T1000 (cell line): ENCODE results near the gene METTL16.

ENCODE experiments used
- DNase-seq: peaks from one replicate; lab custom pipeline; 2025; ENCODE audit warnings: mixed read lengths; lab: John Stamatoyannopoulos, UW

The METTL16 gene

DNA sequence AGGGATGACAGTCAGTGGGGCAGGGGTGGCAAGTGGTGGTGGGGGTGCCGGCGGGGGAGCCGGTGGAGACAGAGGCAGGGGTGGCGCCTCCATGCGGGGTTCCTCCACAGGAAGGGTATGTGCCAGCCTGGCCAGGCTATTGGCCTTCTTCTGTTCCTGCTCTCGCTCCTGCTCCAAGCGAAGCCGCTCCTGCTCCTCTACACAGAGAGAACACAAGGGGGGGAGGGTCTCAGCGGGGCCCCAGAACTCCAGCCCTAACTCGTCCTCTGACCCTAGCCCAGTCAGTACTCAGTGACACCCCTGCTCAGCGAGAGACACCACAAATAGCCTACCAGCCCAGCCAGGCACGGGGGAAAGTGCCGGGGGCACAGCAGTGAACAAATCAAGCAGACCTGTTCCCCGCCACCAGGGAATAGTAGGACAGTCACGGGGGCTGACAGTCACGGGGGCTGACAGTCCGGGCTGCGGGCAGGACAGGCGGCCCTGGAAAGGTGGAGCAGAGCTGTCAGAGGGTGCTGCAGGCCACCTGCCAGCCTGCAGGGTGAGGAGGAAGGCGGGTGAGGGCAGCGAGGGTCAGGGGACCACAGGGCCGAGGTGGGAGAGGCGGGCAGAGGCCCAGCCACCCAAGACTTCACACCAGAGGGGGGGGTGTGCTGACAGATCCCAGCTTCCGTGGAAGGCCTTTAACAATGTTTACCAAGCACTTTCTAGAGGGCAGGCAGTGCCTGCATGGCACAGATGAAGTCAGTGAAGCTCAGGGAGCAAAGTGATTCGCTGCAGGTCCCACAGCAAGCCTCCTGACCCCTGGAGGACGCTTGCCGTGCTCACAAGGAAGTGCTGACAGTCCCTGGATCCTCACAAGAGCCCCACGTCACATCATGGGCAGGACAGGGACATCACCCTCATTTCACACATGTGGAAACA, 116.2 kb downstream of the METTL16 start:
- peak; percentile 16 for DNase-seq

DNA sequence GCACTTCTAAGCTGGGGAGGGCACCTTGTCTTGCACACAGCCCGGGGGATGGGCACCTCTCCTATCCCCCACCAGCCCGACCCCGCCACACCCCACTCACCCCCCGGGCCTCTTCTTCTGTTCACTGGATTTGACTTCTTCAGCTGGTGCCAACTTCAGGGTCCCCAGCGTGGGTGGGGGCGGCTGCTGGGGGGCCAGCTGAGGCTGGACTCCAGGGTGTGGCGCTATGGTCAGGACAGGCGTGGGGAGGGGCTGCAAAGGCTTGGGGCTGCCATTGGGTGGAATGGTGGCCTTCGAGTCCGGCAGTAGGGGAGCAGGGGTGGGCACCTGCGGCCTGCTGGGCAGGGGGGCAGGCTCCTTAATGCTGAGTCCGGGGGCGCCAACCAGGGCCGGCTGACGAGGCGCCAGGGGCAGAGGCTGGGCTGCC, 116.9 kb downstream of the METTL16 start:
- DNase-seq, result no peak

DNA sequence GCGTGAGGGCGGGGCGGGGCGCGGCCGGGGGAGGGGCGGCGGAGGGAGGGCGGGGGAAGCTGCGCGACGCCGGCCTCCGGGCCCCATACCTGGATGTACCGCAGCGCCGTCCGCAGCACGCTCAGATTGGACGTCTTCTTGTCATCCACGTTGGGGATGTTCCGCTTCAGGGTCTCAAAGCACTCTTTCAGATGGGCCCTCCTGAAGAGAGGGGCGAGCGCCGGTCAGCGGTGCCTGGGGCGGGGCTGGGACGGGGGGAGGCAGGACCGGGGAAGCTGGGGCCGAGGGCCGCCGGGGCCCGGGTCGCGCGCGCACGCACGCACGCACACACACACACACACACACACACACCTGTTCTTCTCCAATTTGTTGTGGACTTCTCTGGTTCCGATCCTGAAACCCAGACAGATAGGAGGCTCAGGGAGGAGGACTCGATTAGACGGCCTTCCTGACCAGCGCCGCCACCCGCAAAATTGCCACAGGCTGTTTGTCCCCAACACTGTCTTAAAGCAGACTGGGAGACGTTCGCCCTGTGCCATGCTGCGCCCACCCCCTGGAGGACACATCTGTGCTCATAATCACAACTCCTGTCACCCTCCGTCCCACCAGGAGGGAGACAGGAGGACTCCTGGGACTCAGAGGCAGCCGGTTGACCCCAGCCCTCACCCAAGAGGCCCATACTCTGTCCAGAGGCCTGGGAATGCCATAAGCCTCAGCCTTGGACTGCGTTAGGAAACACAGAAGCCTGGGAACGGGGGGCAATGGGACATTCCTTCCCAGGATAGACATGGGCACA, 117.5 kb downstream of the METTL16 start:
- no peak for DNase-seq

DNA sequence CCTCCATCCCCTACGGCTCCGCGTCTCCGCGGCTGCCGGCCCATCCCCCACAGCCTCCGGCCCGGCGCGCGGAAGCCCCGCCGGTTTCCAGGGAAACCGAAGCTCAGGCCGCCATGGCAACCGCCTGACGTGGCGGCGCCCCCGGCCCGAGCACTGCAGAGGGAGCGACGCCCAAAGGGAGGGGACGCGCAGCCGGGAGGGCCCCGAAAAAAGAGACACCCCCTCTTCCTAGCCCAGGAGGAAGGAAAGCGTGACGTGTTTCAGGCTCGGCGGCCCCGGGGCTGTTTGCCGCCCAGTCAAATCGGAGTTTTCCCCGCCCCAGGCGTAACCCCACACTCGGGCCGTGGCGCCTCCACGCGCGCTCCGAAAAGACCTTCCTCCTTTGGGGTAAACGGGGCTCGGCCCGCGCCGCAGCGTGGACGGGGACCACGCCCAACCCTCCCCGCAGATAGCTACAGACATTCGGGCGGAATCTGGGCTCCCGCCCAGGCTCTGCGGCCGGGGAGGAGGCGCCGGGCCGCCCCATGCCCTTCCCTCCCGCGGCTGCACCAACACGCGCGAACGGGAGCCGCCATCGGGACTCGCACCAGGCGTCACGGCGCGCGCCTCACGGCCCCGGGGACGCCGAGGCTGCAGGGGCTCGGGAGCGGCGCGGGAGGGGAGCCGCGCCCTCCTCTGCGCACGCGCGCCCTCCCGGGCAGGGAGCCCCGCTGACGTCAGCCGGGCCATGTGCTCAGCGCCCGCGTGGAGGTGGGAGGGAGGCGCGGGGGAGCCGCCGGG, 118.3 kb downstream of the METTL16 start:
- DNase-seq, result peak; percentile 79

DNA sequence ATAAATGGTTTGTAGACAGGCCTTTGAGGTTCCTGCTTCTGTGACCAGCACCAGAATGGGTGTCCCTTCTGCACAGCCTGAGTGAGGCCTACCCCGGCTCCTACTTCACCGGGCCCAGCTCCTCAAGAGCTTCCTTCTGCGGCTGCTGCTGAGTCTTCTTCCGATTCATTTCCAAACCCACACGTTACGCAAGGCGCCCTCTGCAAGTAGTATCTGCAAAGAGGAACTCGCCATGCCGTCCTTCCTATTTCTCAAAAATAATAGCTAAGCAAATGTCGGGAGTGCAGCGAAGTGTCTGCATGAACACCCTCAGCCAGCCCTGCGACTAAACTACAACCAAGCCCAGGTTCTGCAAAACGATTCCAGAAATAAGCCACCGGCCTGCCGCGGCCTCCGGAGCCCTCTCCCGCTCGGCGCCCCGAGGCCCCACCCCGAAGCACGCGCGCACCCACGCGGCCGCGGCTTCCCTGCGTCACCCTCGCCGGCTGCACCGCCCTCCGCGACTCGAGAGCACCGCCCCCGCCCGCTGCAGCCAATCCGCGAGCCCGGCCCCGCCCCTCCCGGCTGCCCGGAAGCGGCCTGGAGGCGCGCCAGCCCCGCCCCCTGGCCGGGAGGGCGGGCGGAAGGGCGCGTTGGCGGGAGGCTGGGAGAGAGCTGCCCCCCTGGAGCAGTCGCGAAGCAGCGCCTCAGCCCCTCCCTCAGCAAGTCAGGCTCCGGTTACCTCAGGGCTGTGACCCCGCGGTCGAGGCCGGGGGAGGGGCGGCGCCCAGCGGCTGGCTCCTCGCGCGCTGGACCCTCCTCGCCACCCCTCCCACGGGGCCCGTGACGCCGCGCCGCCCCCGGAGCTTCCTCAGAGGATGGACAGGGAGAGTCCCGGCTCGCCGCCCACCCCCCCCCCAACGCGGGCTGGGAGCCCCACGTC, 119.2 kb downstream of the METTL16 start:
- peak; percentile 96 for DNase-seq

DNA sequence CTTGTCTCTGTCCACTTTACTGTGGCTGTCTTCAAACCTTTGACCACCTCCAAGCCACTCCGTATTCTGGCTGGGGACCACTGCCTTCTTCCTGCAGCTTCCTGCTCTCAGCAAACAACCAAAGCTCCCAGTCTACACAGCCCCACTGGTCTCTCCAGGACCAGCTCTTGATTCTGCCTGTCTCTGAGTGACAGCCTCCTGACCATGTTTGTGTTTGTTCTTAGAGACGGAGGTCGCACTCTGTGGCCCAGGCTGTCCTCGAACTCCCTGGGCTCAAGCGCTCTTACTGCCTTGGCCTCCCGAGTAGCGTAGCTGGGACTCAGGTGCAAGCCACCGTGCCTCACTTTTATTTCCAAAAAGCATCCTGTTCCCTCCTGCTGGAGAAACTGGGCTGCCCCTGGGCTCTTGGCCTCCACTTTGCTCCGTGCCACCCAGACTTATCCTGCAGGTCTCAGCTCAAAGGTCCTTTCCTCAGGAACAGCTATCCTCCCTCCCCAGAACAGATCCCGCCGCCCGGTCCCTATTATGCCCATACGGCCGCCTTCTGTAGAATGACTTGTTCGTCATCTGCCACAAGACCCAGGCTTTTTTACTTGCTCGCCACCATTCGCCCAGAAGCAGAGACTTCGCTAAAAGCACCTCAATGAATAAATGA, 120.0 kb downstream of the METTL16 start:
- no peak for DNase-seq

DNA sequence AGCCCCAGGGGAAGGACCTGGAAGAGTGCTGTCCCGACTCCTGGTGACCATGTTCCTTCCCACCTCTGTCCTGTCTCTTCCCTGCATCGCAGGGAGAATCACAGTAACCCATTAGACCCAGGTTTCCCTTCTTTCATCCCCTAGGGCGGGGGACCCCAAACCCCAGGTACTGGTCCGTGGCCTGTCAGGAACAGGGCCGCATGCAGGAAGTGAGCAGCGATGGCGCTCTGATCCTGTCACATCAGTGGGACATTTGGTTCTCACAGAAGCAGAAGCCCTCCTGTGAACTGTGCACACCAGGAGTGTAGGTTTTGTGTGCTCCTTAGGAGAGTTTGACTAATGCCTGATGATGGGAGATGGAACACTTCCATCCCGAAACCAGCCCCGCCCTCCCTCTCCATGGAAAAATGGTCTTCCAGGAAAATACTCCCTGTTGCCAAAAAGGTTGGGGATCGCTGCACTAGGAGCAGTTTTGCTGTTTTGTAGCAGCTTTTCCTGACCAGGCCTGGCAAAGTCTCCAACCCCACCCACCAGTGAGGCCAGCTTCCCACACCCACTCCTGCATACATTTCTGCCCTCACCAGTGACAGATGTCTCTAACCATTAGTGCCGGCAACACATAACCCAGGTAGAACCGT, 121.4 kb downstream of the METTL16 start:
- DNase-seq, result no peak

DNA sequence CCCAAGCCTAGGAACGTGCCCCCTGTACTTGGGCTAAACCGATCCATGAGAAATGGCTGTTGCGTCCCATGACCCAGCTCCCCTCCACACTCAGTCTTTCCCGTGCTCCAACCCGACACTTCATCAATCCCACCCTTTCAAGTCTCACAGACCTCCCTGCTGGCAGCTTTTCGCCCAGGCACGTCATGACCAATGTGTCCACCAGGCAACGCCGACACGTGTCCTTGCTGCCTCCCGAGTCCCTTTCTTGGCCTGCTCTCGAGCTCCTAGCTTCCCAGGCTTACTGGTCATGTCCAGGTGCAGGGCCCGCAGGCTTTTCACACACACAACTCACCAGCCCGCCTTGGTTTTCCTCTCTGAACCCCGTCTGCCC, 123.0 kb downstream of the METTL16 start:
- no peak for DNase-seq

DNA sequence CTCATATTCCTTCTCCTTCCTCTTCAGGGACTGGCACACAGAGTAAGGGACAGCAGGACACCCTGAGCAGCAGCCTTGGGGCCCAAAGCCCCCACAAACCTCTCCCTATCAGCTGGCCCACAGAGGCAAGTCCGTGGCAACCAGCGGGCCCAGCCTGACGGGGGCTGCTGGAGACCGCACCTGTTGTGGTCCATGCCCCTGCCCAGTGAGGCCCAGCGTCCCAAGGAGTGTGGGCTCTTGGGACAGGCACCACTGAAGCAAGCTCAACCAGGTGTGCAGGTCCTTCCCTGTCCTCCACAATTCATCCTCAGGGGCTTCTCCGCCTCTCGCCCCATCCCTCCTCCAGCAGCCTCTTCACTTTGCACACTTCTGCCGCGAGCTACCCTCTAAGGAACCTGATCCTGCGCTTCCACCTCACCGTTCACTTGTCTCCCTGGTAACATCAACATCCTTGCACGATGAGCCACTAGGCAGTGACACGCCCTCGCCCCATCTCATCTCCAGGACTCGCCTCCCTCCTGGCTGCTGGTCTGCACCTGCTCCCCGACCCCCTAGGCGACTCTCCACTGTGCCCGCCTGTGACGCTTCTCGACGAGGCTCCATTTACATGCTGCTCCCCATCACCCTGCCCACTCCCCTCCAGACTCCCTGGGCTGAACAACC, 123.5 kb downstream of the METTL16 start:
- DNase-seq, result no peak

DNA sequence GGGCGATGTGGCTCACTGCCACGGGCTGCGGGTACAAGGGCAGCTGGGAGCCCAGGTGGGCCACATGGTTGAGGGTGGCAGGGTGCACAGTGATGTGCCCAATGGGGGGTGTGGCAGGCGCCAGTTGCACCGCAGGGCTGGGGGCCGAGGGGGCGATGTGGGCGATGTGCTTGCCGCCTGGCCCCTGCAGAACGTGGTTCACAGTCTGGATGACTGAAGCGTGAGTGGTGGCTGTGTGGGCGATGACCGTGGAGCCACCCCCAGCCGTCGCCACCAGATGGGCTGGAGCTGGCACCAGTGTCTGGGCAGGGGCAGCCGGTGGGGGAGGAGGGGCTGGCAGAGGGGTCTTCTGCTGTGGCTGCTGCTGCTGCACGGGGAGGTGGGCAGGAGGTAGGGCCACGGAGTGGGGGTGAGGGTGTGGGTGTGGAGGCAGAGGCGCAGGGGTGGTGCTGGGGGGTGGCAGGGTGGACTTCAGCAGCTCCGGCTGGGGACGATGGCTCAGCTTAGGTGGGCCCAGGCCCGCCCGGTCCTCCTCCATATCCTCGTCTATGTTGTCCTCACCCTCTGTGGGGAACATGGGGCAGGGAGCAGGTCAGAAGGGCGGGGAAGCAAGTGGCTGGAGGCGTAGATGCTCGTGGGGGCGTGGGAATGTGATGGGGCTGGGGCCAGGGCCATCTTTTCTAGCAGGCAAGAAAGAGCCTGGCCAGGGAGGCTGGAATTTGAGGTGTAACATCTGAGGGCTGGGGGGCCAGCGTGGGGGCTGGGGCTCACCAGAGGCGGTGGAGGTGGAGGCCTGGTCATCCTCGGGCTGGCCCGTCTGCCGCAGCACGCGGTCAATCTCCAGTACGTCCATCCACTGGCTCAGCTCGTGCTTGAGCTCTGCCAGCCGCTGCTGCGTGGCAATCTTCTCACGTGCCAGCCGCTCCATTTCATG, 124.3 kb downstream of the METTL16 start:
- DNase-seq, result no peak

DNA sequence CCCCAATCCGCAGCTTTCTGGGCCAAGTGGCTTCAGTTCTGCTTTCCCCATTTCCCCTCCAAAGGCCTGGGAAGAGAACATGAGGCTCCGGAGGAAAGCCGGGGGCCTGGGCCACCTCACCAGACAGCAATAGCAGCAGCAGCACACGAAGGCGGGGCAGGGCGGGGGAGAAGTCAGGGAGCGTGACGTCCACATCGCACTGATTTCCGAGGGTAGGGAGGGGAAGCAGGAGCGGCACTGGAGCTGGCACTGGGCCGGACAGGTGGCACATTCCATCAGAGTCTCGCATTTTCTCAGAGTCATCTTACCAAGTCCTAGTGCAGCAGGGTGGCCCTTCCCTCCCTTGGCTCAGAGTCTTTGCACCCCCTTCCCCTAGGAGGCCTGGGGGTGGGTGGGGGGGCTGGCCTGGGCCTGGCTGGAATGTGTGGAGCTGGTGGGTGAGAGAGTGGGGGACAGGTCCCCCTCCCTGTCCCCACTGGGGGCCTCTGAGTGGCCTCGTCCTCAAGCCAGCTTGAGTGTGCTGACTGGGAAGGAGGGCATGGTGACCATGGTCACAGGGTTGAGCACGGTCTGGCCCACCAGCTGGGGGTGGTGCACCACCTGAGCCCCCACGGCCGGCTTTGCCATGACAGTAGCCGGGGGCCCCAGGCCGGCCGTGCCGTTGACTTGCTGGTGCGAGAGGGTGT, 125.1 kb downstream of the METTL16 start:
- no peak for DNase-seq

DNA sequence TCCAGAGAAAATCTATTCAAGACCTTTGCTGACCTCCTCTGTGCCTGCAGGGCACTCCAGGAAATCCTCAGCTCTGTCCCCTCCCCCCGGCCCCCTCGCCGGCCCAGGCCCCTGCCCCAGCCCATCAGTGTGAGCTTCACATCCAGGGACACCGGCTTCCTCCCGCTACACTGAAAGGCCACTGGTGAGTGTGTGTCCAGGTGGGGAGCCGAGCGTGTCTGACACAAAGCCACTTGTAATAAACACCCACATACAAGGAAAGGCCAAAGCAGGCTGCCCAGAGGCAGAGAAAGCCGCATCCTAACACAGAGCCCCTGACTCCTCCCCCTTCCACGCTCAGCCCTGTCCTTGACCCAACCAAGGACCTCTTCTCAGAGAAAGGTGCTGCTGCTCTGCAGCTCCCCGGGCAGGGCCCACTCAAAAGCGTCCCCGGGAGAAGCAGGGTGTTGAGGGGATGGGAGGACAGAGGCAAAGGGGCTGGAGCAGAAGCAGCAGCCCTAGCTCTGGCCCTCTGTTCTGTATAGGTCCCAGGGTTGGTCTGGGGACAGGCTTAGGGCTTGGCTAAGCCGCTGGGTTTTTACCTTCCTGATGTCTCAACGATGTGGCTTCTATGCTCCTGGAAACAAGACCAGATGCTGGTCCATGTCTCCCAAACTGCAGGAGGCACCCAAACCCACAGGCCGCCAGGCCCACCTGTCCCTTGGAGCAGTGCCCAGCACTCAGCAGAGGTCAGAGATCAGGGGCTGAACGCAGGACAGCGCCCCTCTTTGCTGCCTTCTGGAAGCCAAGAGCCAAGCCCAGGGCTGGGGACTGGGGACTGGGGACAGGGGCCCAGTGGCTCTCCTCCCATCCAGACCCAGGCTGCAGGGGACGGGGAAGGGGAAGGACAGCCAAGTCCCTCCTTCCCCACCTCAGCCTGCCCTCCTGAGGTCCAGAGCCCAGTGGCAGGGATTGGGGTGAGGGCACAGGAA, 126.2 kb downstream of the METTL16 start:
- DNase-seq, result no peak

DNA sequence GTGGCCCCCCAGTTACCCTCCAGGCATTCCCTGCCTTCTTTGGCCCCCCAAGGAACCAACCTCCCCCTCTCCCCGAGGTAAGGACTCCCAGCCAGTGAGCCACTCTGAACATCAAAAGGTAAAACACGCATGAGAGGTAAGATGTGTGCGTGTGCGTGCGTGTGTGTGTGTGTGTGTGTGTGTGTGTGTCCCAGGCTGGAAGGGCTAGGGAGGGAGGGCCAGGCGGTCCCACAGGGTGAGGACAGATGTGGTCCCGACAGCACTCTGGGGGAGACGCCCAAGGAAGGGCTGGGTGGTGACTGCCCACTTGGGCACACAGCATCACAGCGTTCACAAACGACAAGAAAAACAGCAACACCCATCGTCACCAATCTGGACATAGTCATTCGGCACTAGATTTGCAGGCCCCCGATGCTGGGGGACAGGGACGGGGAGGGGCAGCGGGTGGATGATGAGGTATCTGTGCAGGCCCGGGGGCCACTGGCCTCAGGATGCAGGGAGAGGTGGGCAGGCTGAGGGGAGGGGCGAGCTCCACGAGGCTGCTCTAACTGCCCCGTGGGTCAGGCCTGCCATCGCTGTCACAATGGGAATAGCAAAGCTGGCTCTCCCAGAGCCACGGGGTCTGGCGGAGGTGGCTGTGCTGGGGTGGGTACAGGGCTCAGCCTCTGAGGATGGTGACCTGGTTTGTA, 127.1 kb downstream of the METTL16 start:
- no peak for DNase-seq

DNA sequence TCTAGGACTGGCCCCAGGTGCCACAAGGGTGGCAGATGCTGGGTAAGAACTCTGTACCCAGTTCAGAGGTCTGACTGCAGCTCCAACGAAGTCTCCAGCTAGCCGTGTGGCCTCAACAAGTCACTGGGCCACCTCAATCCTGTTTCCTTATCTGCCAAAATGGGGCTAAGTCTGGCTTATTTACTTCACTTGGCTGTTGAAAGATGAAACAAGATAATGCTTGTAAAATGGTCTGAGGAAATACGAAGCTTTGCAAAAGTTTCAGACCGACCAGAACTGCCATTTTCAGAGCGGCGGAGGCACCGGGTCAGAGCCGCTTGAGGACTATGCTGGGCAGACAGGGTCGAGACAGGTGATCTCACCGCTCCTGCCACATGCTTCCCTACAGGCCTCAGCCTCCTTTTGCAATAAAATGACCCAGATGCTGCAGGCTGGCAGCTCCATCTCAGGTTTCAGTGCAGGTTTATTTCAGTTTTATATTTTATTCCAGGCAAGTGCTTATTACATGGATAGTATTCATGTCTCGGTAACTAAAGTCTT, 128.0 kb downstream of the METTL16 start:
- DNase-seq, result no peak

DNA sequence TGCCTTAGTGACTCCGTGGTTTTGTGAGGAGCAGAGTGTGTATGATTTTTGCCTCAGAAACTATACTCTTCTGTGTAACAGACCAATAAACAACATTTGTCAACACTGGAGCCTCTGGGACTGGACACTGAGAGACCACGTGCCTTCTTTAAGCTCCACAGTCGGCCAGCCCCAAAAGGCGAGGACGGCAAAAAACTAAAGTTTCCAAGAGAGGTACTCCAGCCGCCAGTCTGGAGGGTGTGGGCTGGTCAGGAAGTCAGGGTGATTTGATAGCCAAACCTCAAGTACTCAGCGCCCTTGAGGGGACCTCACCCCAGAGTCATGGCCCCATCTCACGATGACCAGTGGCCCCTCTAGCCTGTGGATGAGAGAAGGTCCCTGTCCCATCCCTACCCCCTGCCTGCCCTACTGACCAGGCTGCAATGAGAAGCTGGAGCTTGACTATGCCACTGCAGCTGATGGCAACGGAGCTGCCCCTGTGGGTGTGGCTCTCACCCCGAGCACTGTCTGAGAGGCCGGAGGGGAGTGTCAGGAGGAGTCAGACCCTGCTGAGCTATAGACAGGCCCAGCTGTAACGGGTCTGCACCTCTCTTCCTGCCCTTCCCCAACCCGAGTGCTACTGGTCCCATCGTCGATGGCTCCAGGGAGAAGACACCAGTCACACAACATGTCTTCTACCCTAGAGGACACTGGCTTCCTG, 130.6 kb downstream of the METTL16 start:
- DNase-seq, result no peak
